WI38 (cell line): ENCODE data around the gene MRTFA.

Source experiments
- H3K4me3 ChIP-seq: 2 replicates; pipeline ENCODE4 v1.5.1; 2011; ENCODE audit warnings: low read depth, mild to moderate bottlenecking, control low read depth, low read length
- TF ChIP-seq, protein P1 (sequence below): IDR thresholded peaks from 2 replicates; pipeline ENCODE4 v1.5.1; 2012; ENCODE audit warnings: low read depth, mild to moderate bottlenecking, control low read depth, low read length

Gene MRTFA

DNA sequence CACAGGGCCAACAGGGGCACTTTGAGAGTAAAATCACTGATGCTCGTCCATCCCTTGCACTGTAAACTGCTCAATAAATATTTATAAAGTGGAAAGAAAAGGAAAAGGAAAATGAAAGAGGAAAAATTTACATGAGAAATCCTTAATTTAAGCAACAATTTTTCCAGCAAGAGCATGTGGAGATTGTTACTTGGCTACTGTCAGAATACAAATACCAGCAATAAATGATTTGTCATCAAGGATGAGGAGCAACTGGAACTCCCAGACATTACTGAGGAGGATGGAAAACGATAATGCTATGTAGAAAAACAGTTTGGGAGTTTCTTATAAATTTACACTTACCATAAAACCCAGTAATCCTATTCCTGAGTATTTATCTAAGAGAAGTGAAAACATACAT is 143.1 kb downstream of the MRTFA start:
- TF ChIP-seq, protein P1, sequence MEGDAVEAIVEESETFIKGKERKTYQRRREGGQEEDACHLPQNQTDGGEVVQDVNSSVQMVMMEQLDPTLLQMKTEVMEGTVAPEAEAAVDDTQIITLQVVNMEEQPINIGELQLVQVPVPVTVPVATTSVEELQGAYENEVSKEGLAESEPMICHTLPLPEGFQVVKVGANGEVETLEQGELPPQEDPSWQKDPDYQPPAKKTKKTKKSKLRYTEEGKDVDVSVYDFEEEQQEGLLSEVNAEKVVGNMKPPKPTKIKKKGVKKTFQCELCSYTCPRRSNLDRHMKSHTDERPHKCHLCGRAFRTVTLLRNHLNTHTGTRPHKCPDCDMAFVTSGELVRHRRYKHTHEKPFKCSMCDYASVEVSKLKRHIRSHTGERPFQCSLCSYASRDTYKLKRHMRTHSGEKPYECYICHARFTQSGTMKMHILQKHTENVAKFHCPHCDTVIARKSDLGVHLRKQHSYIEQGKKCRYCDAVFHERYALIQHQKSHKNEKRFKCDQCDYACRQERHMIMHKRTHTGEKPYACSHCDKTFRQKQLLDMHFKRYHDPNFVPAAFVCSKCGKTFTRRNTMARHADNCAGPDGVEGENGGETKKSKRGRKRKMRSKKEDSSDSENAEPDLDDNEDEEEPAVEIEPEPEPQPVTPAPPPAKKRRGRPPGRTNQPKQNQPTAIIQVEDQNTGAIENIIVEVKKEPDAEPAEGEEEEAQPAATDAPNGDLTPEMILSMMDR = no peak
- no peak overlapping the region for H3K4me3 ChIP-seq

GRCh38 chr22:40491990-40492631 is 144.4 kb downstream of the MRTFA start:
- TF ChIP-seq, protein P1 = no peak
- no peak overlapping the region for H3K4me3 ChIP-seq

DNA sequence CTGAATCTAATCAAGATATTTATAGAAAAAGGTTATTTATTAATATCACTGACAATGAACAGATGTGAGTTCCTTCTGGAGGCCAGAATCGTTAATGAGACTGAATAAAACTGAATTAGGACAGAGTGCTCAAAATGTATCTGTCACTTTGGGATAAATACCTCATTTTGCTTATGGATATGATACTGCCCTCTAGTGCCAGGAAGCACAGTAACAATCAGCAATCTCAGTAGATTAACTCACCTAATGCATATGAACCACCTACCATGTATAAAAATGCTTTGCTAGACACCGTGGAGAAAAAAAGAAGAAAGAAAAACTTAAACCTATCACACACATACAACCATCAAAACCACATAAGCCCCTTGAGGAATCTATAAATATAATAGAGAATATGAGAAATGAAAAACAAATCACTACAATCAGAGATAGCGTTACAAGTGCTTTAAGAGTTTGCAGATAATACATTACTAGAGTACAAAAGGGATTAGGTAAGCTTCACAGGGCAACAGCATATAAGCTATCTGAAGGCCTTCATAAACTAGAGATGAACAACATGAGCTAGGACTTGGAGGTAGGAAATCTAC is 148.8 kb downstream of the MRTFA start:
- no peak overlapping the region for H3K4me3 ChIP-seq
- TF ChIP-seq, protein P1 = peak; percentile 35; the same call in 1 of the 2 replicates

DNA sequence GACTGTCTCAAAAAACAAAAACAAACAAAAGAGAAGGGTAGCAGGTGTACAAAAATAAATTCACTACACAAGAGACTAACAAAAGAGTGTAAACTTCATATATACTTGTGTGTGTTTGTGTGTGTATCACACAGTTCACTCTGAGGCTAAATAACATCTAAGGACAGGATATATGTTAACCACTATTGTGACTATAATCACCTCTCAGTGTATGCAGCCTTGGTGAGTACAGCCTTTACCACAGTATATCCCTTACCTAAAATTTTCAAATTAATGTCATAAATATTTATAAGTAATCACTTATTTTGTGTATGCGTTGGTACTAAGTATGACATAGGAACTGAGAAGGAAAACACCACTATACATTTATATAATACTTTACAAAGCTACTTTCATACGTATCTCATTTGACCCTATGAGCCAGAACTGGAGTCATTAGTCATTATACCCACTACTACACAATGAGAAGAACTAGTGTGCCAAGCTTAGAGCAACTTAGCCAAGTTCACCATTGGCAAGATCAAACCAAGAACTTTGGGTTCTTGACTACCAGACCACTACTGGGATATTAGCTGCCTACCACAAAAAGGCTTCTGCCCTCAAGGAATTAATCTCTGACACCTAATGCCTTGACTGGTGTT is 149.4 kb downstream of the MRTFA start:
- TF ChIP-seq, protein P1 = no peak
- H3K4me3 ChIP-seq = no peak overlapping the region

GRCh38 chr22:40485813-40486667 is 150.5 kb downstream of the MRTFA start:
- TF ChIP-seq, protein P1 = no peak
- no peak overlapping the region for H3K4me3 ChIP-seq

GRCh38 chr22:40484906-40485669 is 151.4 kb downstream of the MRTFA start:
- TF ChIP-seq, protein P1 = no peak
- H3K4me3 ChIP-seq = no peak overlapping the region
